HG02970 (cell line): ENCODE data around the gene NUP210.

Experiments used
- ATAC-seq: cut with Tn5 transposase; IDR thresholded peaks from one replicate; pipeline ENCODE4 v1.9.1; 2021; ENCODE audit warnings: mild to moderate bottlenecking, moderate library complexity, moderate number of reproducible peaks; ENCODE audit not compliant: unreplicated experiment, low FRiP score

NUP210 gene

DNA sequence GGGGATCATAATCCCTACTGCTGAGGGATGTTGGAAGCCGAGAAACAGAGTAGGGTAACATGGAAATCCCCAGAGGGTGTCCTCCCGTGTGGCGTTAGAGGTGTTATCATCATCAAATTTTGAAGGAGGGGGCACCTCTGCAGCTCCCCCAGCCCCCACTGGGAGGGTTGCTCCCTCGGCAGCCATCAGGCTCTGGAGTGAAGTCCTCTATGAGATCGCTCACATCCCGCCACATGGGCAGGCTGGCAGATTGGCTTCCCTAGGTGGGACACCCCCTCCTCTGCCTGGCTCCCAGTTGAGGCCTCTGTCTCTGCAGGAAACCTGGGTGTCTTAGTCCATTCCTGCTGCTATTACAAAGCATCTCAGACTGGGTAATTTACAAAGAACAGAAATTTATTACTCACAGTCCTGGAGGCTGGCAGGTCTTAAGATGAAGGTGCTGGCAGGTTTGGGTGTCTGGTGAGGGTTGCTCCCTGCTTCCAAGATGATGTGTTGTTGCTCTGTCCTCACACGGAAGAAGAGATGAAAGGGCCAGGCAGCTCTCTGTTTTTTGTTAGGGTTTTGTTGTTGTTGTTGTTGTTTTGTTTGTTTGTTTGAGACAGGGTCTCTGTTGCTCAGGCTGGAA is 120.5 kb downstream of the NUP210 start:
- ATAC-seq, result no peak

DNA sequence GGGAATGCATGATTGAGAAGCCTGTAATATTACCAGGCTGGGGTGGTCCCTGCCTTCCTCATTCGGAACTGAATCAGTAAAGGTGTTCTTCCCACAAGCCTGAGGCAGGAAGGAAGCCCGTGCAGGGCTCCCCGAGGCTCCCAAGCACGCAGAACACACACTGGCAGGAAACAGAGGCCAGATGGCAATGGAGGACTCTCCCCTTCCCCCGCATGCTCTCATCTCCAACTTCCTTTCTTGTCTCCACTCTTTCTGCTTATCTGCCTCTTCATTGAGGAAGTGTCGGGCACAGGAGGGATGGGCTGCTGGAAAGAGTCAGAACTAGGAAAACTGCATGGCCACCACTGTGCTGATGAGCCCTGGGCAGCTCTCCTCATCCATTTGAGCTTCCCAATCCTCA is 123.5 kb downstream of the NUP210 start:
- ATAC-seq, result no peak

GRCh38 chr3:13294442-13295351 is 125.4 kb downstream of the NUP210 start:
- ATAC-seq, result no peak

- ATAC-seq, result no peak
These were observed 127.7 kb downstream of the NUP210 start for GRCh38 chr3:13292375-13292774.

- ATAC-seq, result no peak
These were observed 129.2 kb downstream of the NUP210 start for GRCh38 chr3:13290941-13291340.

DNA sequence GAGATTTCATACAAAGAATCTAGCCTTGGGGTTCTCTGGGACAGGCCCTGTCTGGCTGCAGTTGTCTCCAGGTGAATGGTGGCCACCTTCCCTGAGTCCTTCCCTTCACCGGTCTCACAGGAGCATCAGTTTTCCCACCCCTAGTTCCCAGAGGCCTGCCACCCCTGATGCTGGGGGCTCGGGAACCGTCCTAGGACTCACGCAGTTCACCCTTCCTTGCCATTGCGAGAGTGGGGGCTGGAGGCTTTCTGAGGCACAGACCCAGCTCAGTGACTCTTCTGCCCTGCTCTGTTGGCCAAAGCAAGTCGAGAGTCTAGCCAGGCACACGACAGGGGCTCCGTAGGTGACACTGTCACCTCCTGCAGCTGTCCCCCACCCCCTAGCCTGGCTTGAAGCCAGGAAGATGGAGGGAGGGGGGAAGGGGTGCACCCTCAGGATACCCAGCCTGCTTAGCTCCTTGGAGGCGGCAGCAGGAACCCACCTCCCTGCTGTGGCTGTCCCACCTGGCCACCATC is 130.3 kb downstream of the NUP210 start:
- ATAC-seq, result no peak

GRCh38 chr3:13288732-13289718 is 131.1 kb downstream of the NUP210 start:
- no peak for ATAC-seq

DNA sequence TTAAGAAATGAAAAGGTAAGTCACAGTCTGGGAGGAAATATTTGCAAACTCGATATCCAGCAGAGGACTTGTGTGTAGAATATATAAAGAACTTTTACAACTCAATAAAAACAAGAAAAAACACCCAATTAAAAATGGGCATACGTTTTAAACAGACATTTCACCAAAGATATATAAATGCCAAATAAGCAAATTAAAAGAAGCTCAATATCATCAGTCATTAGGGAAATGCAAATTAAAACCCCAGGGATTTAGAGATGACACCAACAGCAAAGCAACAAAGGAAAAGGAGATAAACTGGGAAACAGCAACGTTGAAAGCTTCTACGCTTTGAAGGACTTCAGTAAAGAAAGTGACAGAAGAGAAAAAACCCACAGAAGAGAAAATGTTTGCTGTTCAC is 132.3 kb downstream of the NUP210 start:
- no peak for ATAC-seq

- ATAC-seq, result no peak
These were observed 133.2 kb downstream of the NUP210 start for GRCh38 chr3:13286873-13287272.

DNA sequence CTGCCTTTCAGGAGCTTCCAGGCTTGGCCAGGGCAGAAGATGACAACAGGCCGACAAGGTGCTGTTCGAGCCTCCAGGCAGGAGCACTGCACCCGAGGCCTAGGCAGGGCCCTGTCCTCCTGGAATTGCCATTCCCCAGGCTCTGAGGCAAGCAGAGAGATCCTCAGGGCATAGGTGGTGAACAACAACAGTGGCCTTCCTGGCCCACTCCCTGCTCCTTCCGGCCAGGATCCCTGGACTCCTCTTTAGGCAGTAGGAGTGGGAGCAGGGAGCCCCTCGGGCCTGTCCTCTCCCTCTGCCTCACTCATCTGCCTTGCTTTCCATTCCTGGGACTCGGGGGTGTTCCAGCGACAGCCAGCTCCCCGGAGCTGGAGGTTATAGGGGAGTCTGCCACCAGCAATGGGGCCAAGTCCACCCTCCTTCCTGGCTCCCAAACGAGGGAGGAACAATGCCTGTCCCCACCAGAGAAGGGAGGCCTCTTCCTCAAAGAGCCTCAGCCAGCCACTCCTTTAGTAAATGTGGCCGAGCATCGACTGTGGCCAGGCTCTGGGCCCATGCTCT is 135.0 kb downstream of the NUP210 start:
- ATAC-seq, result no peak

GRCh38 chr3:13283877-13284264 is 136.3 kb downstream of the NUP210 start:
- ATAC-seq, result no peak

DNA sequence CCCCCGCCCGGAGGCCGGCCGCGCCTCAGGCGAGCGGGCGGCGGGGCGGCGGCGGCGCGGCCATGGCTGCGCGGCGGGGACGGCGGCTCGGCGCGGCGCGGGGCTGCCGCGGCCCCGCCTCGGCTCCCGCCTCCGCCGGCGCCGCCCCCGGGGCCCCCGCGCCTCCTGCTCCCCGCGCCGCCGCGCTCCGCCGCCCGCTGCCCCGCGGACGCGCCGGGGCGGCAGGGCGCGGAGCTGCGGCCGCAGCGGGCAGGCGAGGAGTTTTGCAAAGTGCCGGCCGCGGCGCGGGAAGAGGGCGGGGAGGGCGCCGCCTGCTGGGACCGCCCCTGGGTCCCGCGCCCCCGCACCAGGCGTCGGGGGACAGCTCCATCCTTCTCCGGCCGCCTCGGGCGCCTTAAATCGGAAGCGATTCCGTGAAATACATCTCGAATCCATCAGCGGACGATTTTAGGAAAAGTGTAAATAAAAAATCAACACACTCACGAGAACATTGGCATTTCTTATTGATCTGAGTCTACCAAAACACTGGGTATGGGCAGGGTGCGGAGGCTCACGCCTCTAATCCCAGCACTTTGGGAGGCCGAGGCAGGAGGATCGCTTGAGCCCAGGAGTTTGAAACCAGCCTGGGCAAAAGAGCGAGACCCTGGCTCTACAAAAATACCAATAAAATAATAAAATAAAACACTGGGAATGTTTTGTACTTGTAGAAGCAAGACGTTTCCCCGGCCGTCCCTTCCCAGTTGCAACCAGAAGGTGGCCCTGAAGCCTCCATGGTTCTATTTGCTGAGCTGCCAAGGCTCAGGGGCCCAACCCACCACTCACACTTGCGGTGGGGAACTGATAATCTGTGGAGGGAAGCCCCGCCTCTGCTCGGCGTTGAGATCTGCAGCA is 136.9 kb downstream of the NUP210 start:
- ATAC-seq, result no peak

DNA sequence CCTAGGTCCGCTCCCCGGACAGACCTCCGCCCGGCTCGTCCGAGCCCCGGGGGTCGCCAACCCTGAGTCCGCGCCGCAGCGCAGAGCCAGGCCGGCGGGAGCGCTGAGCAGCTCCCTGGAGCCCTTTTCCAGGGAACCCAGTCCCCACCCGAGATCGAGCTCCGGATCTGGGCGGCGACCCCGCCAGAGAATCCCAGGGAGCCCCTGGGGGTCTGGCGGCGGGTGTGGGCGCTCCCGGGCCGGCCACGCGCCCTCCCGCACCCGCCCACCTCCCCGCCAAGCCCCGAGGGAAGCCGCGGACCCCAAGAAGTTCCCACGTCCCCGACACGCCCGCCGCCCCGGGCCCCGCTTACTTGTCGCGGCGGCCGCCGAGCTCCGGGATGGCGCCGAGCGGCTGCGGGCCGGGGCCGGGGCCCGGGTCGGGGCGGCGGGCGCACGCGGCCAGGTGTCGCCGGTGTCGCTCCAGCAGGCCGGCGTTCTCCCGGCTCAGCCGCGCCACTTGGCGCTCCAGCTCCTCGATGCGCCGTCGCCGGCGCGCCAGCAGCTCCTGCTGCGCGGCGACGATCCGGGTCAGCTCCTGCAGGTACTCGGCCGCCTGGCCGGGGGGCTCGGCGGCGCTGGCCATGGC is 137.7 kb downstream of the NUP210 start:
- ATAC-seq, result no peak

- ATAC-seq, result no peak
These were observed 138.4 kb downstream of the NUP210 start for GRCh38 chr3:13281507-13282357.

GRCh38 chr3:13280811-13281506 is 139.2 kb downstream of the NUP210 start:
- ATAC-seq, result no peak

DNA sequence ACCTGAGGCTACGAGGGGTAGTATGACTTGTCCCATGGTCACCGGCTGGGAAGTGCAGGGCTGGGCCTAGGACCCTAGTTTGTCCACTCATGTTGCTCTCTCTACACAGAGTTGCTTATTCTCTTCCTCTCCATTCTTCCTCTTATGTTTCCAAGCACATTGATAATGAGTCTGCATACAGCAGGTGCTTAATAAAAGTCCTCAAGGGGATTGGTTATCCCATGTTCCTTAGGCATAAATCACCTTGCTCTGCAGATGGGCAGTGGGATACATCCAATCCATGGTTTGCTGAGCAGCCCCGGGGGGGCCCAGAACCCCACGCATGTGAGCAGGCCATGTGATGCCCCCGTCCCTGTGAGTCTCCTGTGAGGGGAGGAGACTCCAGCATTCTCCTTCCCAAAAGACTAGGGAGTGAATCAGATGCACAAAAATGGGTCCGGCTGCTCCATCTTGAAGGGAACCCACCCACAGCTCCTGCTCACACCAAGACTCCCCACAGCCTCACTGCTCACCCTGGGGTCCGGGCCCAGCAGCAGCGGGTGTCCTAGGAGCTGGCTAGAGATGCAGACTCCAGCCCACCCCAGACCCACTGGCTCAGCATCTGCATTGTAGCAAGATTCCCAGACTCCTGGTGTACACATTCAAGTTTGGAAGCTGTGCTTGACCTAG is 139.9 kb downstream of the NUP210 start:
- ATAC-seq, result no peak

- ATAC-seq, result no peak
These were observed 140.6 kb downstream of the NUP210 start for GRCh38 chr3:13279532-13279910.
